ENCODE data around the gene TOLLIP.
"Not testable (repeated sequence)": the region's sequence is repeated elsewhere in the genome, so short reads cannot be mapped to it uniquely, and the experiment has no call there.

TOLLIP gene

GRCh38 chr11:1343391-1344055, 34.1 kb upstream of the TOLLIP start:
- no peak for DNase-seq (ENCODE audit: low spot score)

GRCh38 chr11:1342946-1343345, 33.5 kb upstream of the TOLLIP start:
- no peak for DNase-seq (ENCODE audit: low spot score)

- no peak for DNase-seq (ENCODE audit: low spot score)
These were observed 32.6 kb upstream of the TOLLIP start for GRCh38 chr11:1341928-1342524.

GRCh38 chr11:1341226-1341625, 31.8 kb upstream of the TOLLIP start:
- not testable (repeated sequence) for DNase-seq (ENCODE audit: low spot score)

GRCh38 chr11:1340111-1340510, 30.7 kb upstream of the TOLLIP start:
- DNase-seq (ENCODE audit: low spot score) = no peak

- no peak for DNase-seq (ENCODE audit: low spot score)
These were observed 29.7 kb upstream of the TOLLIP start for GRCh38 chr11:1339066-1339675.

GRCh38 chr11:1338201-1339065, 29.0 kb upstream of the TOLLIP start:
- no peak for DNase-seq (ENCODE audit: low spot score)

- no peak for DNase-seq (ENCODE audit: low spot score)
These were observed 28.2 kb upstream of the TOLLIP start for GRCh38 chr11:1337647-1338007.

- DNase-seq (ENCODE audit: low spot score) = no peak
These were observed 27.6 kb upstream of the TOLLIP start for GRCh38 chr11:1336836-1337646.

GRCh38 chr11:1335811-1336761, 26.7 kb upstream of the TOLLIP start:
- no peak for DNase-seq (ENCODE audit: low spot score)

- DNase-seq (ENCODE audit: low spot score) = no peak
These were observed 25.9 kb upstream of the TOLLIP start for GRCh38 chr11:1335264-1335810.

- DNase-seq (ENCODE audit: low spot score) = no peak
These were observed 24.4 kb upstream of the TOLLIP start for GRCh38 chr11:1333860-1334259.

GRCh38 chr11:1333091-1333772, 23.8 kb upstream of the TOLLIP start:
- no peak for DNase-seq (ENCODE audit: low spot score)

GRCh38 chr11:1330473-1330872, 21.0 kb upstream of the TOLLIP start:
- no peak for DNase-seq (ENCODE audit: low spot score)

GRCh38 chr11:1327064-1327460, 17.6 kb upstream of the TOLLIP start:
- DNase-seq (ENCODE audit: low spot score) = no peak

- DNase-seq (ENCODE audit: low spot score) = no peak
These were observed 17.1 kb upstream of the TOLLIP start for GRCh38 chr11:1326435-1327063.

GRCh38 chr11:1323774-1324173, 14.3 kb upstream of the TOLLIP start:
- DNase-seq (ENCODE audit: low spot score) = no peak

GRCh38 chr11:1317993-1318392, 8.6 kb upstream of the TOLLIP start:
- DNase-seq (ENCODE audit: low spot score) = no peak

GRCh38 chr11:1317432-1317831, 8.0 kb upstream of the TOLLIP start:
- DNase-seq (ENCODE audit: low spot score) = no peak
